ENCODE results near the gene LNX1. TPM values are rescaled to one million over a fixed set of nuclear protein-coding genes. Genes with fewer than 3 reads are reported as not detected.

Gene LNX1
- total RNA-seq, 2 experiments from 2014 or later = not detected

- Mint-ChIP-seq H3K9me3 (ENCODE audit: low read depth) (no peaks in the 10 kb centered on the region), H3K27me3 (peaks cover 36% of the 10 kb centered on the region), H3K36me3 (no peaks in the 10 kb centered on the region), H3K4me1 (no peaks in the 10 kb centered on the region), H3K27ac (no peak overlapping the region), H3K4me3 (no peak overlapping the region)
- no peak for ATAC-seq
- no peak for DNase-seq
- CTCF ChIA-PET = no interaction called here
Measured at GRCh38 chr4:53529025-53529424, 62.3 kb downstream of the LNX1 start.

GRCh38 chr4:53527930-53528329, 63.4 kb downstream of the LNX1 start:
- no peaks in the 10 kb centered on the region for H3K4me1 Mint-ChIP-seq
- no peak overlapping the region for H3K4me3 Mint-ChIP-seq
- no peak overlapping the region for H3K27ac Mint-ChIP-seq
- ATAC-seq (no peak), DNase-seq (no peak)
- peaks cover 41% of the 10 kb centered on the region for H3K27me3 Mint-ChIP-seq
- CTCF ChIA-PET = no interaction called here
- no peaks in the 10 kb centered on the region for H3K36me3 Mint-ChIP-seq
- H3K9me3 Mint-ChIP-seq (ENCODE audit: low read depth) = no peaks in the 10 kb centered on the region

GRCh38 chr4:53527326-53527725, 64.0 kb downstream of the LNX1 start:
- no peak overlapping the region for H3K27ac Mint-ChIP-seq
- no peaks in the 10 kb centered on the region for H3K36me3 Mint-ChIP-seq
- no peaks in the 10 kb centered on the region for H3K4me1 Mint-ChIP-seq
- no peak overlapping the region for H3K4me3 Mint-ChIP-seq
- DNase-seq (no peak), ATAC-seq (no peak)
- CTCF ChIA-PET = no interaction called here
- no peaks in the 10 kb centered on the region for H3K9me3 Mint-ChIP-seq (ENCODE audit: low read depth)
- peaks cover 44% of the 10 kb centered on the region for H3K27me3 Mint-ChIP-seq

GRCh38 chr4:53522334-53522733, 69.0 kb downstream of the LNX1 start:
- no peaks in the 10 kb centered on the region for H3K4me1 Mint-ChIP-seq
- CTCF ChIA-PET = no interaction called here
- no peaks in the 10 kb centered on the region for H3K9me3 Mint-ChIP-seq (ENCODE audit: low read depth)
- ATAC-seq (no peak), DNase-seq (no peak)
- peaks cover 45% of the 10 kb centered on the region for H3K27me3 Mint-ChIP-seq
- no peak overlapping the region for H3K27ac Mint-ChIP-seq
- H3K36me3 Mint-ChIP-seq = no peaks in the 10 kb centered on the region
- H3K4me3 Mint-ChIP-seq = no peak overlapping the region

- no peaks in the 10 kb centered on the region for H3K36me3 Mint-ChIP-seq
- no peak overlapping the region for H3K4me3 Mint-ChIP-seq
- no peak for ATAC-seq
- no peak overlapping the region for H3K27ac Mint-ChIP-seq
- DNase-seq = no peak
- no peaks in the 10 kb centered on the region for H3K4me1 Mint-ChIP-seq
- H3K9me3 Mint-ChIP-seq (ENCODE audit: low read depth) = no peaks in the 10 kb centered on the region
- CTCF ChIA-PET = no interaction called here
- peaks cover 32% of the 10 kb centered on the region for H3K27me3 Mint-ChIP-seq
Measured at GRCh38 chr4:53520116-53520515, 71.2 kb downstream of the LNX1 start.

- ATAC-seq = no peak
- H3K27ac Mint-ChIP-seq = no peak overlapping the region
- no peaks in the 10 kb centered on the region for H3K4me1 Mint-ChIP-seq
- H3K36me3 Mint-ChIP-seq = no peaks in the 10 kb centered on the region
- DNase-seq = no peak
- CTCF ChIA-PET = no interaction called here
- H3K9me3 Mint-ChIP-seq (ENCODE audit: low read depth) = no peaks in the 10 kb centered on the region
- no peak overlapping the region for H3K4me3 Mint-ChIP-seq
- H3K27me3 Mint-ChIP-seq = peaks cover 22% of the 10 kb centered on the region
Measured at GRCh38 chr4:53518807-53519206, 72.5 kb downstream of the LNX1 start.

GRCh38 chr4:53515076-53515475, 76.2 kb downstream of the LNX1 start:
- peaks cover 21% of the 10 kb centered on the region for H3K27me3 Mint-ChIP-seq
- ATAC-seq (no peak), DNase-seq (no peak)
- no peaks in the 10 kb centered on the region for H3K9me3 Mint-ChIP-seq (ENCODE audit: low read depth)
- no peak overlapping the region for H3K4me3 Mint-ChIP-seq
- no peaks in the 10 kb centered on the region for H3K36me3 Mint-ChIP-seq
- H3K27ac Mint-ChIP-seq = no peak overlapping the region
- CTCF ChIA-PET = no interaction called here
- H3K4me1 Mint-ChIP-seq = no peaks in the 10 kb centered on the region

- ATAC-seq = no peak
- CTCF ChIA-PET = no interaction called here
- no peak overlapping the region for H3K4me3 Mint-ChIP-seq
Measured at GRCh38 chr4:53514509-53514908, 76.8 kb downstream of the LNX1 start.

GRCh38 chr4:53512608-53513007, 78.7 kb downstream of the LNX1 start:
- H3K27me3 Mint-ChIP-seq = peaks cover 24% of the 10 kb centered on the region
- ATAC-seq = no peak
- H3K4me1 Mint-ChIP-seq = no peaks in the 10 kb centered on the region
- no peak for DNase-seq
- CTCF ChIA-PET = no interaction called here
- H3K4me3 Mint-ChIP-seq = no peak overlapping the region
- no peak overlapping the region for H3K27ac Mint-ChIP-seq
- no peaks in the 10 kb centered on the region for H3K36me3 Mint-ChIP-seq
- H3K9me3 Mint-ChIP-seq (ENCODE audit: low read depth) = no peaks in the 10 kb centered on the region

More at GRCh38 chr4:53514509-53514908, 76.8 kb downstream of the LNX1 start:
- H3K36me3 Mint-ChIP-seq = no peaks in the 10 kb centered on the region
- DNase-seq = no peak
- H3K27ac Mint-ChIP-seq = no peak overlapping the region
- no peaks in the 10 kb centered on the region for H3K9me3 Mint-ChIP-seq (ENCODE audit: low read depth)
- no peaks in the 10 kb centered on the region for H3K4me1 Mint-ChIP-seq
- peaks cover 23% of the 10 kb centered on the region for H3K27me3 Mint-ChIP-seq

- H3K4me3 Mint-ChIP-seq = no peak overlapping the region
- no peaks in the 10 kb centered on the region for H3K36me3 Mint-ChIP-seq
- H3K9me3 Mint-ChIP-seq (ENCODE audit: low read depth) = no peaks in the 10 kb centered on the region
- no peak overlapping the region for H3K27ac Mint-ChIP-seq
- peaks cover 23% of the 10 kb centered on the region for H3K27me3 Mint-ChIP-seq
- CTCF ChIA-PET = no interaction called here
- ATAC-seq (no peak), DNase-seq (no peak)
- no peaks in the 10 kb centered on the region for H3K4me1 Mint-ChIP-seq
Measured at GRCh38 chr4:53511014-53511413, 80.3 kb downstream of the LNX1 start.

GRCh38 chr4:53510321-53510720, 81.0 kb downstream of the LNX1 start:
- CTCF ChIA-PET = no interaction called here
- no peaks in the 10 kb centered on the region for H3K36me3 Mint-ChIP-seq
- no peak overlapping the region for H3K27ac Mint-ChIP-seq
- DNase-seq (no peak), ATAC-seq (no peak)
- no peaks in the 10 kb centered on the region for H3K4me1 Mint-ChIP-seq
- no peaks in the 10 kb centered on the region for H3K9me3 Mint-ChIP-seq (ENCODE audit: low read depth)
- peaks cover 27% of the 10 kb centered on the region for H3K27me3 Mint-ChIP-seq
- H3K4me3 Mint-ChIP-seq = no peak overlapping the region

- Mint-ChIP-seq H3K27me3 (peaks cover 26% of the 10 kb centered on the region), H3K27ac (no peak overlapping the region), H3K36me3 (no peaks in the 10 kb centered on the region), H3K4me3 (no peak overlapping the region), H3K9me3 (ENCODE audit: low read depth) (no peaks in the 10 kb centered on the region), H3K4me1 (no peaks in the 10 kb centered on the region)
- DNase-seq (no peak), ATAC-seq (no peak)
- CTCF ChIA-PET = interaction anchor here (1.0 kb wide), 1 partner anchor 28 kb away, joined by 3 read pairs; no protein-coding TSS in a partner anchor
Measured at GRCh38 chr4:53508446-53508845, 82.8 kb downstream of the LNX1 start.

GRCh38 chr4:53507671-53508286, 83.5 kb downstream of the LNX1 start:
- no peaks in the 10 kb centered on the region for H3K9me3 Mint-ChIP-seq (ENCODE audit: low read depth)
- H3K4me1 Mint-ChIP-seq = no peaks in the 10 kb centered on the region
- no peak overlapping the region for H3K4me3 Mint-ChIP-seq
- no peak overlapping the region for H3K27ac Mint-ChIP-seq
- peaks cover 22% of the 10 kb centered on the region for H3K27me3 Mint-ChIP-seq
- no peak for DNase-seq
- H3K36me3 Mint-ChIP-seq = no peaks in the 10 kb centered on the region
- ATAC-seq = no peak
- CTCF ChIA-PET = no interaction called here

GRCh38 chr4:53507058-53507457, 84.2 kb downstream of the LNX1 start:
- no peak for DNase-seq
- Mint-ChIP-seq H3K4me1 (no peaks in the 10 kb centered on the region), H3K27me3 (peaks cover 22% of the 10 kb centered on the region), H3K4me3 (no peak overlapping the region), H3K36me3 (no peaks in the 10 kb centered on the region), H3K9me3 (ENCODE audit: low read depth) (no peaks in the 10 kb centered on the region), H3K27ac (no peak overlapping the region)
- CTCF ChIA-PET = no interaction called here
- no peak for ATAC-seq

GRCh38 chr4:53505947-53506346, 85.3 kb downstream of the LNX1 start:
- CTCF ChIA-PET = no interaction called here
- H3K27ac Mint-ChIP-seq = no peak overlapping the region
- H3K27me3 Mint-ChIP-seq = peaks cover 18% of the 10 kb centered on the region
- no peaks in the 10 kb centered on the region for H3K4me1 Mint-ChIP-seq
- H3K4me3 Mint-ChIP-seq = no peak overlapping the region
- DNase-seq = no peak
- H3K9me3 Mint-ChIP-seq (ENCODE audit: low read depth) = no peaks in the 10 kb centered on the region
- H3K36me3 Mint-ChIP-seq = no peaks in the 10 kb centered on the region
- no peak for ATAC-seq
